ENCODE measurements around the gene MAD1L1. TPM values are rescaled to one million over a fixed set of nuclear protein-coding genes. Genes with fewer than 3 reads are reported as not detected.

MAD1L1 gene
- total RNA-seq, 4 donors from 2014 or later = 8.0 to 52.7 (median 26.7) TPM

DNA sequence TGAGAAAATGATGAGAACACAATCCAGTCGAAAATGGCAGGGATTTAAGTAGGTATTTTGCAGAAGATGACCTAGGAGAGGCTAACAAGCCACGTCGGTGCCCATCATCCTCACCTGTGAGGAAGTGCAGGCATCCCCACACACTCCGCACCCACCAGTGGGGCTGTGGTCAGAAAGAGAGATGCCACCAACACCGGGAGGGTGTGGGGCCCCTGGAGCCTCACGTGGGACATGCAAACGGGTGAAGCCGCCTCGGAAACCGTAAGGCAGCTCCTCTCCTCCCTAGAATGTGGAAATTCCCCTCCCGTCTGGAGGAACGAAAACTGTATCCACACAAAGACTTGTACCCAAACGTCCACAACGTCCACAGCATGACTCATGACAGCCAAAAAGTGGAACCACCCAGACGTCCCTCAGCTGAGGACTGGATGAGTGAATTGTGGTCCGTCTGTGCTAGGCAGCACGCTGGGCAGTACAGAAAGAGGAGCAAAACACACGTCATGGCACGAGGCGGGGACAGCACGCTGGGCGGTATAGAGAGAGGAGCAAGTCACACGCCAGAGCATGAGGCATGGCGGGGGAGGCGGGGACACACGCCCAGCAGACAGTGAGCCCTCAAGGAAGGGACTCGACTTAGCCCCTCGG is 316.7 kb downstream of the MAD1L1 start:
- WGBS, 2 donors (ENCODE audit: low coverage in 1 of 2) = 89 to 93% methylated on average over 3 to 28 of the region's 28 CpGs

DNA sequence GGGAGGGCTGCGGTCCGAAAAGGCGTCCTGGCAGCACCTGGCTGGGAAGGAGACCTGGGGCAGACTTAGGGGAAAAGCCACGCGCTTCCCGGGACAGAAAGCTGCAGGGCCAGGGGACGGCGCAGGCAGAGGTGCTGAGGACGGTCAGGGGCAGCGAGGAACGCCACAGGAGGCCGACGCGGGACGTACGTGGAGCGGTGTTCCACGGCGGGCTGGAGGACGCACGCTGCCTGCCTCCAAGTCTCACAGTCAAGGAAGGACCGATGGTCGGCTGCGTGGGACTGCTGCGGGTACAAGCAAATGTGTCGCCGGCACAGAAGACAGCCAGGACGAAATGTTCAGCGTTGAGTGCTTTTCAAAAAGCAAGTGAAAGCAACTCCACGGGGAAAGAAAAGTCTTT is 317.4 kb downstream of the MAD1L1 start:
- Histone ChIP-seq H3K27ac (no peak overlapping the region), H3K27me3 (no peaks in the 10 kb centered on the region), H3K4me3 (no peak overlapping the region), H3K4me1 (peaks cover 0 to 9% (median 6%) of the 10 kb centered on the region in 4 donors), H3K9me3 (no peaks in the 10 kb centered on the region), H3K36me3 (no peaks in the 10 kb centered on the region)
- in situ Hi-C loops (cut with MboI; ENCODE audit: low pct_ligation_motif_present in 1 of 4, low pct_unique_long_range_greater_than_20kb in 1 of 4, low sequenced_read_pairs in 3 of 4) = no loop called here
- WGBS, 2 donors (ENCODE audit: low coverage in 1 of 2) = 95 to 100% methylated on average over 4 to 30 of the region's 30 CpGs
- DNase-seq = no peak
- intact Hi-C loops (cut with DNase I; ENCODE audit: low total_unique reads) = no loop called here
- no peak for TF ChIP-seq POLR2AphosphoS5 (IDR thresholded peaks at IDR 0.05)

More for the DNA sequence above, 316.7 kb downstream of the MAD1L1 start:
- no peak for DNase-seq
- in situ Hi-C loops (cut with MboI; ENCODE audit: low pct_ligation_motif_present in 1 of 4, low pct_unique_long_range_greater_than_20kb in 1 of 4, low sequenced_read_pairs in 3 of 4) = no loop called here
- Histone ChIP-seq H3K27me3 (no peaks in the 10 kb centered on the region), H3K4me3 (no peak overlapping the region), H3K27ac (no peak overlapping the region), H3K9me3 (no peaks in the 10 kb centered on the region), H3K36me3 (no peaks in the 10 kb centered on the region), H3K4me1 (peaks cover 0 to 9% (median 6%) of the 10 kb centered on the region in 4 donors)
- TF ChIP-seq, protein P1, sequence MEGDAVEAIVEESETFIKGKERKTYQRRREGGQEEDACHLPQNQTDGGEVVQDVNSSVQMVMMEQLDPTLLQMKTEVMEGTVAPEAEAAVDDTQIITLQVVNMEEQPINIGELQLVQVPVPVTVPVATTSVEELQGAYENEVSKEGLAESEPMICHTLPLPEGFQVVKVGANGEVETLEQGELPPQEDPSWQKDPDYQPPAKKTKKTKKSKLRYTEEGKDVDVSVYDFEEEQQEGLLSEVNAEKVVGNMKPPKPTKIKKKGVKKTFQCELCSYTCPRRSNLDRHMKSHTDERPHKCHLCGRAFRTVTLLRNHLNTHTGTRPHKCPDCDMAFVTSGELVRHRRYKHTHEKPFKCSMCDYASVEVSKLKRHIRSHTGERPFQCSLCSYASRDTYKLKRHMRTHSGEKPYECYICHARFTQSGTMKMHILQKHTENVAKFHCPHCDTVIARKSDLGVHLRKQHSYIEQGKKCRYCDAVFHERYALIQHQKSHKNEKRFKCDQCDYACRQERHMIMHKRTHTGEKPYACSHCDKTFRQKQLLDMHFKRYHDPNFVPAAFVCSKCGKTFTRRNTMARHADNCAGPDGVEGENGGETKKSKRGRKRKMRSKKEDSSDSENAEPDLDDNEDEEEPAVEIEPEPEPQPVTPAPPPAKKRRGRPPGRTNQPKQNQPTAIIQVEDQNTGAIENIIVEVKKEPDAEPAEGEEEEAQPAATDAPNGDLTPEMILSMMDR (IDR thresholded peaks at IDR 0.05) = no peak
- no peak for TF ChIP-seq POLR2A (IDR thresholded peaks at IDR 0.05)
- TF ChIP-seq POLR2AphosphoS5 (IDR thresholded peaks at IDR 0.05) = no peak
- no peak for TF ChIP-seq EP300 (IDR thresholded peaks at IDR 0.05; ENCODE audit: low read depth)
- intact Hi-C loops (cut with DNase I; ENCODE audit: low total_unique reads) = no loop called here

DNA sequence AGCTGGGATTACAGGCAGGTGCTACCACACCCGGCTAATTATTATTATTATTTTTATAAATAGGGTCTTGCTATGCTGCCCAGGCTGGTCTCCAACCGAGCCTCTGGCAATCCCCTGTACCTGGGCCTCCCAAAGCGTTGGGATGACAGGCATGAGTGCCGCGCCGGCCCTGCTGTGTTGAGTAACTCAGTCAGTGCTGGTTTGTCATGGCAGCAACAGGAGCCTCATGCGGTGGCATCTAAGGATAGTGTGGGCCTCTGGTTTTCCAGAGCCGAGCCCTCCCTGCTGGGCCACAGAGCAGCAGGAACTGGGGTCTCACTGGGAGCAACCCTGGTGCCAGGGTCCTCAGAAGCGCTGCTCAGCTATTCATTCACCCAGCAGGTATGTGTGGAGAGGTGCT is 318.0 kb downstream of the MAD1L1 start:
- H3K9me3 ChIP-seq = no peaks in the 10 kb centered on the region
- DNase-seq = no peak
- TF ChIP-seq POLR2A (IDR thresholded peaks at IDR 0.05) (no peak), POLR2AphosphoS5 (IDR thresholded peaks at IDR 0.05) (no peak)
- TF ChIP-seq, protein P1 (IDR thresholded peaks at IDR 0.05) = no peak
- 88 to 100% methylated on average over 1 to 9 of the region's 9 CpGs for WGBS, 2 donors (ENCODE audit: low coverage in 1 of 2)
- in situ Hi-C loops (cut with MboI; ENCODE audit: low pct_ligation_motif_present in 1 of 4, low pct_unique_long_range_greater_than_20kb in 1 of 4, low sequenced_read_pairs in 3 of 4) (no loop called here), intact Hi-C loops (cut with DNase I; ENCODE audit: low total_unique reads) (no loop called here)
- H3K27me3 ChIP-seq = no peaks in the 10 kb centered on the region
- no peak overlapping the region for H3K4me3 ChIP-seq
- no peaks in the 10 kb centered on the region for H3K36me3 ChIP-seq
- peaks cover 0 to 9% (median 6%) of the 10 kb centered on the region in 4 donors for H3K4me1 ChIP-seq
- H3K27ac ChIP-seq = no peak overlapping the region

DNA sequence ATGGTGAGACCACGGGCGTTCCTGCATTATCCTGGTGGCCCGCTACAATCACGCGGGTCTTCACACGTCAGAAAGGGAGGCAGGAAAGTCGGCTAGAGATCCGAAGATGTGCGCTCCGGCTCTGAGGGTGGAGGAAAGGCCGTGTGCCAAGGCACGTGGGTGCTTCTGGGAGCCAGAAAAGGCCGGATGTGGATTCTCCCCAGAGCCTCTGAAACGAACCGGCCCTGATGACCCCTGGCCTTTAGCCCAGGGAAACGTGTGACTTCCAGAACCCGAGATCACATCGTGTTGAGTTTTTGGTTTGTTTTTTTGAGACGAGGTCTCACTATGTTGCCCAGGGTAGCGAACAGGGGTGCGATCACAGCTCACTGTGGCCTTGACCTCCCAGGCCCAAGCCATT is 318.4 kb downstream of the MAD1L1 start:
- no peaks in the 10 kb centered on the region for H3K27me3 ChIP-seq
- DNase-seq = no peak
- no peak overlapping the region for H3K27ac ChIP-seq
- TF ChIP-seq, protein P1 (IDR thresholded peaks at IDR 0.05) = no peak
- TF ChIP-seq EP300 (IDR thresholded peaks at IDR 0.05; ENCODE audit: low read depth) = no peak
- WGBS, 2 donors (ENCODE audit: low coverage in 1 of 2) = 70 to 72% methylated on average over 2 to 21 of the region's 21 CpGs
- peaks cover 0 to 9% (median 6%) of the 10 kb centered on the region in 4 donors for H3K4me1 ChIP-seq
- no peaks in the 10 kb centered on the region for H3K36me3 ChIP-seq
- H3K9me3 ChIP-seq = no peaks in the 10 kb centered on the region
- no peak overlapping the region for H3K4me3 ChIP-seq
- in situ Hi-C loops (cut with MboI; ENCODE audit: low pct_ligation_motif_present in 1 of 4, low pct_unique_long_range_greater_than_20kb in 1 of 4, low sequenced_read_pairs in 3 of 4) = no loop called here
- intact Hi-C loops (cut with DNase I; ENCODE audit: low total_unique reads) = no loop called here
